Measurements from ENCODE around the gene SMOC1.

GRCh38 chr14:70078329-70078728, 199.1 kb downstream of the SMOC1 start:
- no peak for TF ChIP-seq CTCF (IDR thresholded peaks at IDR 0.05)
- TF ChIP-seq POLR2A (IDR thresholded peaks at IDR 0.05) = no peak
- no peak for TF ChIP-seq EP300 (IDR thresholded peaks at IDR 0.05)

Data from ovary (tissue), 3 donors.